Measurements from ENCODE around the gene TEX261.

The TEX261 gene

DNA sequence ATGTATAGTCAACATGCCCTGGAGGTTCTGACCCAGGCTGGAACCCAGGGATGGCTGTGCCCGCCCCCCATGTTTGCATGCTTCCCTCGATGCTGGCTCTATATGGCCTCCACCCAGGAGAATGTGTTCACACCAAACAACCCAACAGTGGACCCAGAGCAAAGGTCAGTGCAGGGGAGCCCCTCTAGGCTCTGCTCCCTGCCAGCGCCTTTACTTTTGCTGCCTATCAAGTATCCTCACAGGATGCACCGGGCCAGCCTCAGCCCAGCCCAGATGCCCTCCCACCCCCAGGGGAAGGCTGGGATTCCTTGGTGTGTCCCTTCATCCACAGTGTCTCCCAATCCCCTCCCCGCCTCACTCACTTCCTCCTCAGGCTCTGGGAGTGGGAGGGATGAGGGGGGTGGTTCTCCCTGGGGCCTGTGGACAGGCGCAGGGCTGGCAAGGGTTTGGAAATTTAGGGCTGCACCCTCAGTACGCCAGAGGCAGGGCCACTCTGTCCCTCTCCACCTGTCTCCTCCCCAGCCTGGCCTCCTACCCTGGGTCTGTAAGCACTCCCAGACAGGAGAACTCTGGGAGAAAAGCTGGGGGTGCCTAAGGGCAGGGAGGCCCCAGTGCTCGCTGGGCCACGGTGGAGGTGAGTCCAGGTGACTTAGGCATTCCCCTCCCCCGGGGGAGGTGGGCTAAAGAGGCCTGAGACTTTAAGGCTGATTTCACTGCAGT, 56.6 kb downstream of the TEX261 start:
- Mint-ChIP-seq H3K27me3 (peaks cover 55% of the 10 kb centered on the region), H3K9me3 (no peaks in the 10 kb centered on the region), H3K36me3 (no peaks in the 10 kb centered on the region), H3K27ac (no peak overlapping the region), H3K4me3 (no peak overlapping the region), H3K4me1 (no peaks in the 10 kb centered on the region)
- DNase-seq: no peak
- CTCF ChIA-PET: interaction anchor here (1.1 to 3.3 kb wide), 2 partner anchors 10 to 11 kb away, joined by 4 to 17 read pairs; no protein-coding TSS in a partner anchor

DNA sequence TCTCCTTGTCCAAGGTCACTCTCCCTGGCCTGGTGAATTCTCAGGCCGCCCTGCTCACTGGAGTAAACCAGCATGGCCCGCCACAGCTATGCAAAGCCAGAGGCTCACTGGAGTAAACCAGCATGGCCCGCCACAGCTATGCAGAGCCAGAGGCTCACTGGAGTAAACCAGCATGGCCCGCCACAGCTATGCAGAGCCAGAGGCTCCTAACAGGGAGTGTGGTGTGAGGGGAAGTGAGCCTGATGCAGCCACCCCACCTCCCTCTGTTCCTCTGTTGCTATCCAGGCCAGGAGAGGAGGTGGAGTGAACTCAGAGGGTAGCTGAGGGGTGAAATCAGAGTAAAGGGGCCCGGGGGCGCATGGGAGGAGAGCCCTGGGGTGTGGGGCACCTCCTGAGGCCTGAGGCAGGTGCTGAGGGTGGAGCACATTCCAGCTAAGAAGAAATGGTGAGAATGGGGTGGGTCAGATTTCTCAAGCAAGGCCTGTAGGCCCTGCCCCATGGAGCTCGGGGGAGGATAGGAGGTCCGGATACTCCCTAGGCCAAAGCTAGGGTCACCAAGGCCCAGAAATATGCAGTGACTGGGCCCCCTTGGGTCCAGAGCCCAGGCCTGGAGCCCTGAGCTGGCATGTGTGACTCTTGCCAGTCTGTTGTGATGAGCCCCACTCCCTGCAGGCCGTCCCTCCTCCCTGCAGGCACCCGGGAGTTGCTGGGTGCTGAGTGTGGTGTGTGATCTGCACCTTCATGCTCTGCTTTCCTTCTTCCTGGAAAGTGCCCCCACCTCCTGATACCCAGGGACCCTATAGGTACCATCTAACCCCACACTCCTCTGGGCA, 57.5 kb downstream of the TEX261 start:
- CTCF ChIA-PET: interaction anchor here (3.3 kb wide), 1 partner anchor 11 kb away, joined by 17 read pairs; no protein-coding TSS in a partner anchor
- no peaks in the 10 kb centered on the region for H3K9me3 Mint-ChIP-seq

GRCh38 chr2:70936165-70936978, 58.3 kb downstream of the TEX261 start:
- H3K4me1 Mint-ChIP-seq: no peaks in the 10 kb centered on the region
- no peaks in the 10 kb centered on the region for H3K9me3 Mint-ChIP-seq
- H3K4me3 Mint-ChIP-seq: no peak overlapping the region
- H3K36me3 Mint-ChIP-seq: no peaks in the 10 kb centered on the region
- H3K27me3 Mint-ChIP-seq: peaks cover 54% of the 10 kb centered on the region
- CTCF ChIA-PET: interaction anchor here (1.4 to 3.3 kb wide), 2 partner anchors 12 to 65 kb away, joined by 3 to 17 read pairs; no protein-coding TSS in a partner anchor
- DNase-seq: no peak
- H3K27ac Mint-ChIP-seq: no peak overlapping the region

More for the DNA sequence above, 57.5 kb downstream of the TEX261 start:
- H3K27me3 Mint-ChIP-seq: peaks cover 53% of the 10 kb centered on the region
- DNase-seq: no peak
- no peak overlapping the region for H3K27ac Mint-ChIP-seq
- no peak overlapping the region for H3K4me3 Mint-ChIP-seq
- no peaks in the 10 kb centered on the region for H3K36me3 Mint-ChIP-seq
- no peaks in the 10 kb centered on the region for H3K4me1 Mint-ChIP-seq
